GM12878 (cell line): Measurements from ENCODE around the gene SLC9A8. TPM values are rescaled to one million over a fixed set of nuclear protein-coding genes. Genes with fewer than 3 reads are reported as not detected.

Experiments used
- ATAC-seq: fragments of 200-7000 bp; cut with Tn5 transposase; 3 replicates; pipeline ENCODE4 v1.9.1; 2020; ENCODE audit warnings: mild to moderate bottlenecking, moderate library complexity
- BruUV-seq: library from RNA; stranded (reverse); fragments of 400-500 nt; replicated peaks from 2 replicates; lab custom pipeline; 2021; lab: Mats Ljungman, UMichigan
- CTCF ChIA-PET: fragments of 300-600 bp; sonication (Branson Sonifier 250); formaldehyde crosslinking; extraction: SDS; loops from one replicate; lab custom pipeline; 2021; ENCODE audit warnings: inconsistent platforms; lab: Yijun Ruan, JAX
- POLR2A ChIA-PET: fragments of 350-600 bp; formaldehyde crosslinking; extraction: SDS; loops from one replicate; lab custom pipeline; 2021; ENCODE audit warnings: inconsistent platforms; lab: Charles Lee
- RAD21 ChIA-PET: fragments of 300-600 bp; sonication (Branson Sonifier 250); formaldehyde crosslinking; loops from one replicate; lab custom pipeline; 2023; ENCODE audit warnings: antibody characterized with exemption; ENCODE audit not compliant: unreplicated experiment; lab: Charles Lee
- SMC1A ChIA-PET: fragments of 300-600 bp; sonication (Branson Sonifier 250); formaldehyde crosslinking; loops from one replicate; lab custom pipeline; 2023; ENCODE audit not compliant: unreplicated experiment, uncharacterized antibody; lab: Charles Lee
- DNase-seq: peaks from one replicate; pipeline ENCODE4 v3.0.0-alpha.2; 2011; ENCODE audit warnings: low read depth, low spot score
- FAIRE-seq: peaks from 3 replicates; lab custom pipeline; 2011; peaks lifted over from hg19 to GRCh38; lab: Jason Lieb, UNC
- H2AFZ ChIP-seq: 2 replicates; pipeline ENCODE4 v1.6.0; 2011; ENCODE audit warnings: low read depth, low read length, control low read depth; ENCODE audit not compliant: control insufficient read depth
- H3K27ac ChIP-seq: 2 replicates; pipeline ENCODE4 v1.5.1; 2011; ENCODE audit warnings: control low read depth; ENCODE audit not compliant: control insufficient read depth, insufficient read depth
- H3K27me3 ChIP-seq, 2 experiments: replicated peaks in 1 of 2; 2 replicates each; pipeline versions ENCODE4 v1.6.0 to v1.6.1; 2011; ENCODE audit warnings: low read length in 1 of 2; ENCODE audit not compliant: control insufficient read depth in 2 of 2, insufficient read depth in 2 of 2
- H3K36me3 ChIP-seq, 2 experiments: 2 replicates each; pipeline ENCODE4 v1.5.1; 2011; ENCODE audit warnings: low read length in 1 of 2; ENCODE audit not compliant: control insufficient read depth in 2 of 2, insufficient read depth in 2 of 2
- H3K4me1 ChIP-seq: 2 replicates; pipeline ENCODE4 v1.6.1; 2011; ENCODE audit warnings: mild to moderate bottlenecking, low read length, moderate library complexity, mixed read lengths; ENCODE audit not compliant: control insufficient read depth, insufficient read depth
- H3K4me2 ChIP-seq: 2 replicates; pipeline ENCODE4 v1.6.0; 2011; ENCODE audit warnings: control low read depth; ENCODE audit not compliant: control insufficient read depth, insufficient read depth
- H3K4me3 ChIP-seq: fragments of 200-600 bp; sonication (generic); 2 replicates; pipeline ENCODE4 v1.5.1; 2016
- H3K79me2 ChIP-seq: 2 replicates; pipeline ENCODE4 v1.6.0; 2011; ENCODE audit warnings: low read length; ENCODE audit not compliant: control insufficient read depth, insufficient read depth
- H3K9ac ChIP-seq: 2 replicates; pipeline ENCODE4 v1.8.0; 2011; ENCODE audit warnings: low read length, control low read depth, mixed read lengths; ENCODE audit not compliant: control insufficient read depth, insufficient read depth
- H3K9me3 ChIP-seq: replicated peaks from 3 replicates; pipeline ENCODE4 v1.5.1; 2011; ENCODE audit warnings: mild to moderate bottlenecking, low read length; ENCODE audit not compliant: control insufficient read depth, insufficient read depth
- H4K20me1 ChIP-seq: 2 replicates; pipeline ENCODE4 v1.6.0; 2011; ENCODE audit not compliant: control insufficient read depth, insufficient read depth
- BMI1 ChIP-seq: fragments of 450-650 bp; IDR thresholded peaks from 2 replicates; pipeline ENCODE4 v1.6.1; 2016; ENCODE audit warnings: mild to moderate bottlenecking, moderate library complexity, borderline replicate concordance
- BRCA1 ChIP-seq: IDR thresholded peaks from 2 replicates; pipeline ENCODE4 v1.6.1; 2011; ENCODE audit warnings: low read depth, low read length, improper control_type of control experiment
- IRF4 ChIP-seq: IDR thresholded peaks from 2 replicates; pipeline ENCODE4 v1.6.1; 2011; ENCODE audit warnings: low read depth, low read length
- KAT2A ChIP-seq: conservative IDR thresholded peaks from 2 replicates; pipeline ENCODE4 v1.6.1; 2011; ENCODE audit warnings: low read depth, low read length; ENCODE audit not compliant: control insufficient read depth
- LARP7 ChIP-seq: fragments of 450-650 bp; IDR thresholded peaks from 2 replicates; pipeline ENCODE4 v1.6.1; 2017; ENCODE audit warnings: mild to moderate bottlenecking
- MYC ChIP-seq: IDR thresholded peaks from 2 replicates; pipeline ENCODE4 v1.6.1; 2011; ENCODE audit warnings: mild to moderate bottlenecking, low read length, moderate library complexity, inconsistent platforms; ENCODE audit not compliant: insufficient read depth, insufficient replicate concordance, insufficient read length, severe bottlenecking
- RFX5 ChIP-seq: IDR thresholded peaks from 2 replicates; pipeline ENCODE4 v1.6.1; 2011; ENCODE audit warnings: low read depth, low read length, improper control_type of control experiment
- SMAD1 ChIP-seq: fragments of 450-650 bp; IDR thresholded peaks from 2 replicates; pipeline ENCODE4 v1.6.1; 2018; ENCODE audit warnings: mild to moderate bottlenecking, low read depth; ENCODE audit not compliant: partially characterized antibody
- TARDBP ChIP-seq: IDR thresholded peaks from 2 replicates; pipeline ENCODE4 v1.6.1; 2016; ENCODE audit warnings: borderline replicate concordance
- WRNIP1 ChIP-seq: IDR thresholded peaks from 2 replicates; pipeline ENCODE4 v1.6.1; 2011; ENCODE audit warnings: low read depth, low read length, improper control_type of control experiment, borderline replicate concordance
- ZZZ3 ChIP-seq: IDR thresholded peaks from 2 replicates; pipeline ENCODE4 v1.6.1; 2011; ENCODE audit warnings: low read depth; ENCODE audit not compliant: control insufficient read depth, insufficient read length
- WGBS: methylation state at CpG from one replicate; pipeline ENCODE4 v1.1.6; 2016; ENCODE audit warnings: low lambda C conversion rate; ENCODE audit not compliant: insufficient replicate concordance, insufficient coverage; ENCODE audit errors: missing lambda C conversion rate; 5-methylcytosine and 5-hydroxymethylcytosine counted together
- in situ Hi-C: fragments of 300-500 bp; cut with MboI; formaldehyde crosslinking; loops from 9 replicates; pipeline ENCODE4 v1.14.3; 2018; ENCODE audit warnings: mixed read lengths
- intact Hi-C: fragments of 100-400 bp; cut with micrococcal nuclease; formaldehyde crosslinking; loops from one replicate; pipeline ENCODE4 v1.14.2; 2022; ENCODE audit not compliant: unreplicated experiment
- polyA plus RNA-seq, 11 experiments: library from polyadenylated mRNA; depleted of rRNA in 4 of 11; unstranded in 6 of 11; stranded (reverse) in 5 of 11; fragments of >200 nt; fragmentation: Nextera tagmentation in 4 of 11; fragmentation: Illumina TruSeq in 1 of 11; extraction: Ambion mirVana in 4 of 11; extraction: Trizol in 1 of 11; gene quantifications; 1 replicate in 1 of 11; 2 replicates in 10 of 11; pipeline versions ENCODE4 v1.2.1 to v1.2.3, GENCODE V29; 2011 to 2016; ENCODE audit warnings: inconsistent platforms in 2 of 11, missing spikeins in 2 of 11, low read depth in 1 of 11
- total RNA-seq, 4 experiments: library from RNA; depleted of rRNA in 3 of 4; stranded (reverse); fragments of >200 nt in 3 of 4; fragmentation: Illumina TruSeq in 1 of 4; extraction: Trizol in 1 of 4; gene quantifications; 2 replicates each; pipeline versions ENCODE4 v1.2.1 to v1.2.3, GENCODE V29; 2013 to 2021
- TF ChIP-seq, protein P1 (sequence below): fragments of 450-650 bp; formaldehyde crosslinking; IDR thresholded peaks from 2 replicates; pipeline ENCODE4 v1.4.0; 2022; ENCODE audit warnings: mild to moderate bottlenecking, moderate library complexity
- TF ChIP-seq, protein P2 (sequence below): fragments of 450-650 bp; IDR thresholded peaks from 2 replicates; pipeline ENCODE4 v1.6.1; 2018; ENCODE audit warnings: borderline replicate concordance, mild to moderate bottlenecking; ENCODE audit not compliant: partially characterized antibody
- TF ChIP-seq, protein P3 (sequence below): IDR thresholded peaks from 2 replicates; pipeline ENCODE4 v1.6.1; 2011; ENCODE audit warnings: borderline replicate concordance, low read depth, mild to moderate bottlenecking, moderate library complexity, low read length; ENCODE audit not compliant: insufficient read depth, poor library complexity, severe bottlenecking

The SLC9A8 gene
- total and polyA plus RNA-seq, 10 of the 15 experiments (the other 5 are each of a cell fraction or from before 2014, with no cell fraction given): 0.40 to 15.5 (median 6.5) TPM

DNA sequence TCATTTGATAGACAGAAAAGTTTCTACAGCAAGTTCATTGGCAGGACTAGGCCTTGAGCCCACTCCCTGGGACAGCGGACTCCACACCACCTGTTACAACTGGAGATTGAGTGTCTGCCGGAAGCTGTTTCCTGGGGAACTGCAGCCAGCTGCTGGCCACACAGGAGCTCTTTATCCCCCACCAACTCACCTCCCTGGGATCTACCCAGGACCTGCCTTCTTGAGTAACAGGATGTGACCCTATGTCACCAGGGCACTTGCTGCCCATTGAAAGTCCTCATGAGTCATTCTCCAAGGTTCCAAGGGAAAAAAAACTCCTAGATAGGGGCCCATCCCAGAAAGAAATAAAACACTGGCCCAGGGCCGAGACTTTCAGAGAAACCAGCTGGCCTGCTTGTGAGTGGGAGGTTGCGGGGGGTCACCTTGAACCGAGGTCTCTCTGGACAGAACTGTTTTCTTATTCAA is 37.4 kb upstream of the SLC9A8 start:
- Histone ChIP-seq H2AFZ (no peak overlapping the region), H3K4me3 (no peak overlapping the region), H3K9me3 (no peaks in the 10 kb centered on the region), H3K4me2 (no peak overlapping the region), H3K79me2 (no peaks in the 10 kb centered on the region), H4K20me1 (no peaks in the 10 kb centered on the region), H3K27ac (no peak overlapping the region), H3K4me1 (peaks cover 11% of the 10 kb centered on the region; the same call in 1 of the 2 replicates), H3K36me3 (no peaks in the 10 kb centered on the region), H3K27me3 (no peaks in the 10 kb centered on the region), H3K9ac (no peak overlapping the region)
- in situ Hi-C loops (no loop called here), intact Hi-C loops (no loop called here)
- 98% methylated on average over 5 of the region's 5 CpGs for WGBS
- SMC1A ChIA-PET: interaction anchor here (0.8 to 3.9 kb wide), 18 partner anchors 10 to 106 kb away, joined by 3 to 24 read pairs (median 4); no protein-coding TSS in a partner anchor
- FAIRE-seq (no peak), ATAC-seq (no peak), DNase-seq (no peak)
- CTCF ChIA-PET: interaction anchor here (1.9 to 4.0 kb wide), 3 partner anchors 10 to 145 kb away, joined by 5 to 17 read pairs (median 10); no protein-coding TSS in a partner anchor
- no TSS peak for BruUV-seq
- POLR2A ChIA-PET: interaction anchor here (0.5 to 4.7 kb wide), 7 partner anchors 13 to 157 kb away, joined by 3 to 34 read pairs (median 8); no protein-coding TSS in a partner anchor
- RAD21 ChIA-PET: interaction anchor here (0.5 to 2.3 kb wide), 10 partner anchors 11 to 145 kb away, joined by 3 to 23 read pairs (median 4); partner anchors contain the start of gene SLC9A8
- TF ChIP-seq BRCA1 (no peak), BMI1 (no peak), ZZZ3 (no peak), TARDBP (no peak), SMAD1 (no peak), RFX5 (no peak), KAT2A (no peak), WRNIP1 (no peak), MYC (no peak), IRF4 (no peak), LARP7 (no peak)
- TF ChIP-seq, protein P1, sequence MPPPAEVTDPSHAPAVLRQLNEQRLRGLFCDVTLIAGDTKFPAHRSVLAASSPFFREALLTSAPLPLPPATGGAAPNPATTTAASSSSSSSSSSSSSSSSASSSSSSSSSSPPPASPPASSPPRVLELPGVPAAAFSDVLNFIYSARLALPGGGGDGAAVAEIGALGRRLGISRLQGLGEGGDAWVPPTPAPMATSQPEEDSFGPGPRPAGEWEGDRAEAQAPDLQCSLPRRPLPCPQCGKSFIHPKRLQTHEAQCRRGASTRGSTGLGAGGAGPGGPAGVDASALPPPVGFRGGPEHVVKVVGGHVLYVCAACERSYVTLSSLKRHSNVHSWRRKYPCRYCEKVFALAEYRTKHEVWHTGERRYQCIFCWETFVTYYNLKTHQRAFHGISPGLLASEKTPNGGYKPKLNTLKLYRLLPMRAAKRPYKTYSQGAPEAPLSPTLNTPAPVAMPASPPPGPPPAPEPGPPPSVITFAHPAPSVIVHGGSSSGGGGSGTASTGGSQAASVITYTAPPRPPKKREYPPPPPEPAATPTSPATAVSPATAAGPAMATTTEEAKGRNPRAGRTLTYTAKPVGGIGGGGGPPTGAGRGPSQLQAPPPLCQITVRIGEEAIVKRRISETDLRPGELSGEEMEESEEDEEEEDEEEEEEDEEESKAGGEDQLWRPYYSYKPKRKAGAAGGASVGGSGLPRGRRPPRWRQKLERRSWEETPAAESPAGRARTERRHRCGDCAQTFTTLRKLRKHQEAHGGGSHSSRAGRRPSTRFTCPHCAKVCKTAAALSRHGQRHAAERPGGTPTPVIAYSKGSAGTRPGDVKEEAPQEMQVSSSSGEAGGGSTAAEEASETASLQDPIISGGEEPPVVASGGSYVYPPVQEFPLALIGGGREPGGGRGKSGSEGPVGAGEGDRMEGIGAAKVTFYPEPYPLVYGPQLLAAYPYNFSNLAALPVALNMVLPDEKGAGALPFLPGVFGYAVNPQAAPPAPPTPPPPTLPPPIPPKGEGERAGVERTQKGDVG (CRISPR knock-in tag): no peak
- TF ChIP-seq, protein P2, sequence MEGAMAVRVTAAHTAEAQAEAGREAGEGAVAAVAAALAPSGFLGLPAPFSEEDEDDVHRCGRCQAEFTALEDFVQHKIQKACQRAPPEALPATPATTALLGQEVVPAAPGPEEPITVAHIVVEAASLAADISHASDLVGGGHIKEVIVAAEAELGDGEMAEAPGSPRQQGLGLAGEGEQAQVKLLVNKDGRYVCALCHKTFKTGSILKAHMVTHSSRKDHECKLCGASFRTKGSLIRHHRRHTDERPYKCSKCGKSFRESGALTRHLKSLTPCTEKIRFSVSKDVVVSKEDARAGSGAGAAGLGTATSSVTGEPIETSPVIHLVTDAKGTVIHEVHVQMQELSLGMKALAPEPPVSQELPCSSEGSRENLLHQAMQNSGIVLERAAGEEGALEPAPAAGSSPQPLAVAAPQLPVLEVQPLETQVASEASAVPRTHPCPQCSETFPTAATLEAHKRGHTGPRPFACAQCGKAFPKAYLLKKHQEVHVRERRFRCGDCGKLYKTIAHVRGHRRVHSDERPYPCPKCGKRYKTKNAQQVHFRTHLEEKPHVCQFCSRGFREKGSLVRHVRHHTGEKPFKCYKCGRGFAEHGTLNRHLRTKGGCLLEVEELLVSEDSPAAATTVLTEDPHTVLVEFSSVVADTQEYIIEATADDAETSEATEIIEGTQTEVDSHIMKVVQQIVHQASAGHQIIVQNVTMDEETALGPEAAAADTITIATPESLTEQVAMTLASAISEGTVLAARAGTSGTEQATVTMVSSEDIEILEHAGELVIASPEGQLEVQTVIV: no peak
- TF ChIP-seq, protein P3, sequence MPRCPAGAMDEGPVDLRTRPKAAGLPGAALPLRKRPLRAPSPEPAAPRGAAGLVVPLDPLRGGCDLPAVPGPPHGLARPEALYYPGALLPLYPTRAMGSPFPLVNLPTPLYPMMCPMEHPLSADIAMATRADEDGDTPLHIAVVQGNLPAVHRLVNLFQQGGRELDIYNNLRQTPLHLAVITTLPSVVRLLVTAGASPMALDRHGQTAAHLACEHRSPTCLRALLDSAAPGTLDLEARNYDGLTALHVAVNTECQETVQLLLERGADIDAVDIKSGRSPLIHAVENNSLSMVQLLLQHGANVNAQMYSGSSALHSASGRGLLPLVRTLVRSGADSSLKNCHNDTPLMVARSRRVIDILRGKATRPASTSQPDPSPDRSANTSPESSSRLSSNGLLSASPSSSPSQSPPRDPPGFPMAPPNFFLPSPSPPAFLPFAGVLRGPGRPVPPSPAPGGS: no peak
